Neutrophil (primary cell): Measurements from ENCODE around the gene FZD8.
A peak's percentile ranks its signal among the peaks of the same experiment; 100 is the strongest.

Experiments
- H3K27ac ChIP-seq: fragments of 200-600 bp; sonication (generic); 2 replicates; pipeline ENCODE4 v1.5.1; 2016; ENCODE audit warnings: mild to moderate bottlenecking, moderate library complexity
- H3K27me3 ChIP-seq: fragments of 200-600 bp; sonication (generic); 2 replicates; pipeline ENCODE4 v1.6.0; 2016; ENCODE audit warnings: mild to moderate bottlenecking
- H3K36me3 ChIP-seq: fragments of 200-600 bp; sonication (generic); 2 replicates; pipeline ENCODE4 v1.5.1; 2017
- H3K4me1 ChIP-seq, 2 experiments: fragments of 200-600 bp in 1 of 2; sonication (generic) in 1 of 2; 1 replicate in 1 of 2; 2 replicates in 1 of 2; pipeline versions ENCODE4 v1.5.1 to v1.6.1; 2013 to 2016; ENCODE audit warnings: low read depth in 1 of 2, low read length in 1 of 2, mild to moderate bottlenecking in 1 of 2, moderate library complexity in 1 of 2; ENCODE audit not compliant: control insufficient read depth in 1 of 2, insufficient read depth in 1 of 2
- H3K4me3 ChIP-seq, 2 experiments: fragments of 200-600 bp in 1 of 2; sonication (generic) in 1 of 2; 1 replicate in 1 of 2; 2 replicates in 1 of 2; pipeline ENCODE4 v1.5.1; 2013 to 2016; ENCODE audit warnings: low read depth in 1 of 2, low read length in 1 of 2, mild to moderate bottlenecking in 1 of 2, moderate library complexity in 1 of 2
- H3K9me3 ChIP-seq: fragments of 200-600 bp; sonication (generic); 2 replicates; pipeline ENCODE4 v1.5.1; 2016
- CTCF ChIP-seq: fragments of 200-600 bp; sonication (generic); IDR thresholded peaks from 2 replicates; pipeline ENCODE4 v1.5.1; 2016; ENCODE audit warnings: antibody characterized with exemption

The FZD8 gene

GRCh38 chr10:35640474-35640873 lies 1.6 kb downstream of the FZD8 start:
- Histone ChIP-seq H3K9me3 (no peaks in the 10 kb centered on the region), H3K4me3 (peak overlapping the region in 1 of 2 experiments; percentile 19), H3K4me1 (peaks cover 34 to 38% of the 10 kb centered on the region in 2 experiments), H3K27ac (no peak overlapping the region), H3K27me3 (peaks cover 99% of the 10 kb centered on the region), H3K36me3 (no peaks in the 10 kb centered on the region)
- no peak for TF ChIP-seq CTCF

GRCh38 chr10:35639728-35640401 lies 2.2 kb downstream of the FZD8 start:
- peaks cover 34 to 38% of the 10 kb centered on the region in 2 experiments for H3K4me1 ChIP-seq
- no peaks in the 10 kb centered on the region for H3K9me3 ChIP-seq
- no peak for TF ChIP-seq CTCF
- H3K27ac ChIP-seq = no peak overlapping the region
- no peak overlapping the region for H3K4me3 ChIP-seq
- no peaks in the 10 kb centered on the region for H3K36me3 ChIP-seq
- peaks cover 99% of the 10 kb centered on the region for H3K27me3 ChIP-seq

- H3K27ac ChIP-seq = no peak overlapping the region
- H3K27me3 ChIP-seq = peaks cover 95% of the 10 kb centered on the region
- H3K9me3 ChIP-seq = no peaks in the 10 kb centered on the region
- no peaks in the 10 kb centered on the region for H3K36me3 ChIP-seq
- no peak for TF ChIP-seq CTCF
- peaks cover 34 to 38% of the 10 kb centered on the region in 2 experiments for H3K4me1 ChIP-seq
- no peak overlapping the region for H3K4me3 ChIP-seq
Measured at GRCh38 chr10:35639021-35639727, 2.9 kb downstream of the FZD8 start.

GRCh38 chr10:35638101-35638500 lies 4.0 kb downstream of the FZD8 start:
- Histone ChIP-seq H3K4me1 (peaks cover 26 to 29% of the 10 kb centered on the region in 2 experiments), H3K27me3 (peaks cover 94% of the 10 kb centered on the region), H3K4me3 (no peak overlapping the region), H3K27ac (no peak overlapping the region), H3K36me3 (no peaks in the 10 kb centered on the region), H3K9me3 (no peaks in the 10 kb centered on the region)
- TF ChIP-seq CTCF = no peak

- H3K27ac ChIP-seq = no peak overlapping the region
- no peaks in the 10 kb centered on the region for H3K9me3 ChIP-seq
- H3K27me3 ChIP-seq = peaks cover 92% of the 10 kb centered on the region
- no peak for TF ChIP-seq CTCF
- H3K36me3 ChIP-seq = no peaks in the 10 kb centered on the region
- H3K4me1 ChIP-seq = peaks cover 20 to 22% of the 10 kb centered on the region in 2 experiments
- no peak overlapping the region for H3K4me3 ChIP-seq
Measured at GRCh38 chr10:35637462-35637861, 4.6 kb downstream of the FZD8 start.
